Activated CD4-positive, alpha-beta T cell treated with anti-CD3 and anti-CD28 coated beads for 36 hours (primary cell): Measurements from ENCODE around the gene NUCB1. TPM values are rescaled to one million over a fixed set of nuclear protein-coding genes. Genes with fewer than 3 reads are reported as not detected.
A peak's percentile ranks its signal among the peaks of the same experiment; 100 is the strongest.

Experiments used
- ATAC-seq: fragments of 200-7000 bp; cut with Tn5 transposase; one replicate; pipeline ENCODE4 v1.10.0; 2021; ENCODE audit warnings: mild to moderate bottlenecking, moderate library complexity
- CTCF ChIA-PET: fragments of 350-600 bp; sonication (Branson Sonifier 250); formaldehyde crosslinking; loops from one replicate; lab custom pipeline; 2021; ENCODE audit warnings: antibody characterized with exemption; lab: Charles Lee
- POLR2A ChIA-PET: fragments of 350-600 bp; sonication (Branson Sonifier 250); formaldehyde crosslinking; loops from one replicate; lab custom pipeline; 2021; ENCODE audit warnings: antibody characterized with exemption, inconsistent platforms; lab: Charles Lee
- DNase-seq: peaks from one replicate; pipeline ENCODE4 v3.0.0-alpha.2; 2020
- H3K27ac Mint-ChIP-seq: one replicate; pipeline ENCODE4 v1.8.0; 2021; ENCODE audit warnings: mixed read lengths
- H3K27me3 Mint-ChIP-seq: one replicate; pipeline ENCODE4 v1.8.0; 2021; ENCODE audit warnings: mixed read lengths
- H3K36me3 Mint-ChIP-seq: one replicate; pipeline ENCODE4 v1.8.0; 2021; ENCODE audit warnings: low read depth, mixed read lengths
- H3K4me1 Mint-ChIP-seq: one replicate; pipeline ENCODE4 v1.8.0; 2021; ENCODE audit warnings: mixed read lengths
- H3K4me3 Mint-ChIP-seq: one replicate; pipeline ENCODE4 v1.8.0; 2021; ENCODE audit warnings: mild to moderate bottlenecking, moderate library complexity, mixed read lengths
- H3K9me3 Mint-ChIP-seq: one replicate; pipeline ENCODE4 v1.8.0; 2021; ENCODE audit warnings: low read depth, mixed read lengths
- intact Hi-C, 2 experiments: fragments of 100-400 bp; cut with DNase I in 1 of 2; cut with micrococcal nuclease in 1 of 2; formaldehyde crosslinking; loops; one replicate each; pipeline versions ENCODE4 v1.14.2 to v1.15.1; 2022 to 2024; cut with DNase I, micrococcal nuclease
- total RNA-seq, 2 experiments: library from RNA; stranded (reverse); gene quantifications; one replicate each; pipeline ENCODE4 v1.2.3, GENCODE V29; 2021

The NUCB1 gene
- total RNA-seq, 2 experiments from 2014 or later = 115 to 118 TPM

DNA sequence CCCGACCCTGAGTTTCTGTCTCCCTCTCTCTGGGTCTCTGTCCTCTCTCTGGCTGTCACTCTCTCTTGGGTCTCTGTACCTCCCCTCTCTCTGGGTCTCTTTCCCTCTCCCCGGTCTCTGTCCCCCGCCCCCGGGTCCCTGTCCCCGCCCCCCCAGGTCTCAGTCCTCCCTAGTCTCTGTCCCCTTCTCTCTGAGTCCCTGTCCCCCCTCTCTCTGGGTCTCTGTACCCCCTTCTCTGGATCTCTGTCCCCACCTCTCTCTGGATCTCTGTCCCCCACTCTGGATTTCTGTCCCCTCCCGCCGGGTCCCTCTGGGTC lies 62.7 kb downstream of the NUCB1 start:
- ATAC-seq = no peak
- Mint-ChIP-seq H3K9me3 (peaks cover 3% of the 10 kb centered on the region), H3K4me3 (peak overlapping the region; percentile 86), H3K36me3 (peaks cover 52% of the 10 kb centered on the region), H3K27me3 (no peaks in the 10 kb centered on the region), H3K4me1 (peaks cover 61% of the 10 kb centered on the region), H3K27ac (peak overlapping the region; percentile 90)
- ChIA-PET CTCF (no interaction called here), POLR2A (interaction anchor here (1.0 kb wide), 1 partner anchor 8 kb away, joined by 4 read pairs; no protein-coding TSS in a partner anchor)
- intact Hi-C loops = loop anchor here in 1 of 2 experiments (10.0 kb wide), 2 partner anchors 328 to 468 kb away; partner anchors contain the start of gene DBP
- peak; percentile 37 for DNase-seq

DNA sequence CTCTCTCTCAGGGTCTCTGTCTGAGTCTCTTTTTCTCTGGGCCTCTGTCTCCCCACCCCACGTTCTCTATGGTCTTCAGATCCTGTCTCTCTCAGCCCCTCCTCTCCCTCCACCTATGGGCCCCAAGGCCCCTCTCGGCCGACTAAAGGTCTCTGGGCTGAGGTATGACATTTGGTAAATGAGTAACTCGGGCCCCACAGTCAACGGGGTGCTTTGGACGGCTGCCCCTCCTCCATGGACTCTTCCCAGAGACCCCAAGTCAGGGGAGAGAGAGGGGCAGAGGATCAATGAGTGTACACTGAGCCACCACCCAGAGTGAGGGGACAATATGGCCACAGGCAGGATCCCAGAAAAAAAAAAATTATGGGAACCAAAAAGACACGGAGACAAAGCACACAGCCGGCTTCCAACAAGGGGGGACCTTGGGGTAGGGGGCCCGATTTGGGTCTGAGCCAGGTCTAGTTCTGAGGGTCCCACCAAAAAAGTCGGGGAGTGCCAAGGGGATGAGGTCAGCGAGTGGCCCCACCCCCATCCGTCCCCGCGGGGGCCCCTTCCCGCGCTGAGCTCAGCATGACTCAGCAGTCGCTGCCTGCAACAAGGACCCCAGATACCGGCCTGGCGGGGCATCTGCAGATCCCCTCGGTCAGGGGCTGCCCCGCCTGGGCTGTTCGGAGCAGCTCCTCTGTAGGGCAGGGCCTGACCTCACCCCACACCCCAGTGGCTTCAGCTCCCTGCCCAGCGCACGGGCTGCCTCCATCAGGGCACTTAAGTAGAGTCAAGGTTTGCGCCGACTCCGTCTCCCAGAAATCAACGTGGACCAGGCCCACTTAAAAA lies 63.5 kb downstream of the NUCB1 start:
- peak overlapping the region; percentile 90 for H3K27ac Mint-ChIP-seq
- peaks cover 3% of the 10 kb centered on the region for H3K9me3 Mint-ChIP-seq
- H3K27me3 Mint-ChIP-seq = no peaks in the 10 kb centered on the region
- peaks cover 60% of the 10 kb centered on the region for H3K4me1 Mint-ChIP-seq
- ATAC-seq (peak; percentile 17), DNase-seq (peak; percentile 87)
- ChIA-PET CTCF (interaction anchor here (0.6 to 1.1 kb wide), 3 partner anchors 9 to 121 kb away, joined by 3 to 6 read pairs (median 4); partner anchors contain the start of genes BAX, GYS1 and RUVBL2), POLR2A (interaction anchor here (0.7 to 1.1 kb wide), 3 partner anchors 9 to 52 kb away, joined by 4 to 12 read pairs (median 10); partner anchors contain the start of genes BAX, GYS1 and RUVBL2)
- H3K4me3 Mint-ChIP-seq = peak overlapping the region; percentile 86
- intact Hi-C loops = loop anchor here (2.0 to 10.0 kb wide), 7 partner anchors 29 to 469 kb away; partner anchors contain the start of genes DBP (in 1 of the 2), DHDH (in 1 of the 2), GYS1 (in 1 of the 2) and HSD17B14 (in 1 of the 2)
- H3K36me3 Mint-ChIP-seq = peaks cover 51% of the 10 kb centered on the region

DNA sequence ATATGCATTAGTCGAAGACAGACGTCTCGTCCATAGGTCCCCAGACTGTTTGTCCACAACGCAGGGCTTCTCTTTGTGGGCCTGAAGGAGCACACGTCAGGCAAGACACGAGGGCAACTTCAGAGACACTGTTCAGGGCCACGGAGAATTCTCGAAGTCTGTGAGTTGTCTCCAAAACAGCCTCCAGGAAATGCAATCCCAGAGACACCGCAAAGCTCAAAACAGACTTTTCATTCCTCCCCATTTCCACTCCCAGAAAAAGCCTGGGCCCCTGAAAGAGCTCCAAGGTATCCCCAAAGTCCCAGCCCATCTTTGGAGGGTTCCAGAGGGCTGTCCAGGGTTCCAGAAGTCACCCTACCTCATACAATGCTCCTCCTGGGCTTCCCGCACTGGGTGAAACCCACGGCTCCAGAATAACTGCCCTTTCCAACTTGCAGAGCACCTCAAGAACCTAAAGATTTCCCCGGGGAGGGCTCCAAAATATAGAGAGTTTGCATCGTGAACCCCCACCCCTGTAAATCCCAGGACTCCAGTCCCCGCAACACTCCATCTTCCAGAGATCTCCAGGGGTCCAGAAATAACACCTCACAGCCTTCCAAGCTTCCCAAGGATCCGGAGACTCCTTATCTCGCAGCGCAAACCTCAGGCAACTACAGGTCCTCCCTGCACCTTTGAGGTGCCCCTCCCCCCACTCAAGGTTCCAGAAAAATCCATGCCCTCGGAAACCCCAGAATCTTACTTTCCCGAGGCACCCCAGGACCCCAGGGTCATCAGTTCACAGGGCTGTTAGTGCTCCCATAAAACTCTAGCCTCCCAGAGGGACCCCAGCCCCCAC lies 64.3 kb downstream of the NUCB1 start:
- Mint-ChIP-seq H3K4me3 (peak overlapping the region; percentile 86), H3K4me1 (peaks cover 57% of the 10 kb centered on the region), H3K9me3 (peaks cover 3% of the 10 kb centered on the region), H3K27ac (peak overlapping the region; percentile 90), H3K27me3 (no peaks in the 10 kb centered on the region), H3K36me3 (peaks cover 50% of the 10 kb centered on the region)
- ChIA-PET CTCF (interaction anchor here (0.7 to 2.0 kb wide), 4 partner anchors 9 to 153 kb away, joined by 3 to 11 read pairs (median 5); partner anchors contain the start of genes BAX, BCAT2, GYS1 and RUVBL2), POLR2A (interaction anchor here (0.6 to 1.1 kb wide), 4 partner anchors 10 to 53 kb away, joined by 4 to 12 read pairs (median 7); partner anchors contain the start of genes BAX, GYS1 and RUVBL2)
- DNase-seq (no peak), ATAC-seq (no peak)
- intact Hi-C loops = loop anchor here (1.0 to 10.0 kb wide), 16 partner anchors 10 to 495 kb away; partner anchors contain the start of genes DBP (in 2 of the 2), DHDH (in 2 of the 2), GYS1 (in 2 of the 2) and NUCB1 (in 2 of the 2)

DNA sequence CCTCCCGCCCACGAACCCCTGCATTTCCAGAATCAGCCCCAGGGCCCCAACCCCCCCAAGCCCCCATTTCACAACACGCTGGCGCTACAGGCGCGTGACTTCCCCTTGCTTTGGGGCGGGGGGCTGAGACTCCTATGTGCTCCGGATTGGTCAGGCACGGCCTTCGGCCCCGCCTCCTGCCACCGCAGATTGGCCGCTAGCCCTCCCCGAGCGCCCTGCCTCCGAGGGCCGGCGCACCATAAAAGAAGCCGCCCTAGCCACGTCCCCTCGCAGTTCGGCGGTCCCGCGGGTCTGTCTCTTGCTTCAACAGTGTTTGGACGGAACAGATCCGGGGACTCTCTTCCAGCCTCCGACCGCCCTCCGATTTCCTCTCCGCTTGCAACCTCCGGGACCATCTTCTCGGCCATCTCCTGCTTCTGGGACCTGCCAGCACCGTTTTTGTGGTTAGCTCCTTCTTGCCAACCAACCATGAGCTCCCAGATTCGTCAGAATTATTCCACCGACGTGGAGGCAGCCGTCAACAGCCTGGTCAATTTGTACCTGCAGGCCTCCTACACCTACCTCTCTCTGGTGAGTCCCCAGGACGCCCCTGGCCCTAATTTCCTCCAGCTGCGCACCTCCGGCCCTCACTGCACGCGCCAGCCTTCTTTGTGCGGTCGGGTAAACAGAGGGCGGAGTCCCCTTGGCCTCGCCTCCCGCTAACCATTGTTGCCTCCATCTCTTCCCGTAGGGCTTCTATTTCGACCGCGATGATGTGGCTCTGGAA lies 65.1 kb downstream of the NUCB1 start, which contains the start of gene FTL:
TSS of gene FTL (plus strand) at position 270 of the 766 bp plus-strand sequence. CDS start at position 469, 199 bp downstream.
- ChIA-PET POLR2A (interaction anchor here (0.6 kb wide), 1 partner anchor 36 kb away, joined by 4 read pairs; no protein-coding TSS in a partner anchor), CTCF (interaction anchor here (0.7 to 2.4 kb wide), 4 partner anchors 10 to 154 kb away, joined by 3 to 12 read pairs (median 8); partner anchors contain the start of genes BAX, BCAT2, GYS1 and RUVBL2)
- peaks cover 3% of the 10 kb centered on the region for H3K9me3 Mint-ChIP-seq
- intact Hi-C loops = loop anchor here (1.0 to 10.0 kb wide), 16 partner anchors 11 to 496 kb away; partner anchors contain the start of genes DBP (in 2 of the 2), DHDH (in 2 of the 2), GYS1 (in 2 of the 2) and NUCB1 (in 2 of the 2)
- H3K27ac Mint-ChIP-seq = peak within 1 kb of the TSS; percentile 90
- no peaks in the 10 kb centered on the region for H3K27me3 Mint-ChIP-seq
- ATAC-seq (peak; percentile 79), DNase-seq (peak; percentile 95)
- H3K36me3 Mint-ChIP-seq = peaks cover 55% of the 10 kb centered on the region
- peak within 1 kb of the TSS; percentile 86 for H3K4me3 Mint-ChIP-seq
- H3K4me1 Mint-ChIP-seq = peaks cover 53% of the 10 kb centered on the region

GRCh38 chr19:48965806-48966540 lies 65.9 kb downstream of the NUCB1 start:
- H3K27ac Mint-ChIP-seq = peak overlapping the region; percentile 90
- CTCF ChIA-PET = interaction anchor here (0.6 to 2.4 kb wide), 6 partner anchors 13 to 121 kb away, joined by 3 to 12 read pairs (median 4); partner anchors contain the start of genes GYS1 and RUVBL2
- ATAC-seq = peak; percentile 54
- H3K36me3 Mint-ChIP-seq = peaks cover 55% of the 10 kb centered on the region
- H3K9me3 Mint-ChIP-seq = peaks cover 3% of the 10 kb centered on the region
- no peaks in the 10 kb centered on the region for H3K27me3 Mint-ChIP-seq
- peak overlapping the region; percentile 86 for H3K4me3 Mint-ChIP-seq
- H3K4me1 Mint-ChIP-seq = peaks cover 52% of the 10 kb centered on the region
- peak; percentile 95 for DNase-seq
- POLR2A ChIA-PET = interaction anchor here (0.8 kb wide), 1 partner anchor 12 kb away, joined by 4 read pairs; the partner anchor contains the start of gene BAX
- intact Hi-C loops = loop anchor here (1.0 to 10.0 kb wide), 16 partner anchors 12 to 497 kb away; partner anchors contain the start of genes DBP (in 2 of the 2), DHDH (in 2 of the 2), GYS1 (in 2 of the 2) and NUCB1 (in 2 of the 2)

GRCh38 chr19:48966541-48967345 lies 66.6 kb downstream of the NUCB1 start:
- DNase-seq = no peak
- POLR2A ChIA-PET = interaction anchor here (0.8 to 1.0 kb wide), 2 partner anchors 13 to 66 kb away, joined by 4 to 5 read pairs; partner anchors contain the start of genes BAX and NUCB1
- CTCF ChIA-PET = interaction anchor here (0.6 to 2.4 kb wide), 9 partner anchors 12 to 157 kb away, joined by 3 to 12 read pairs (median 4); partner anchors contain the start of genes GYS1 and RUVBL2
- intact Hi-C loops = loop anchor here (5.0 to 10.0 kb wide), 4 partner anchors 34 to 472 kb away; partner anchors contain the start of genes DBP (in 2 of the 2) and DHDH (in 1 of the 2)
- Mint-ChIP-seq H3K27me3 (no peaks in the 10 kb centered on the region), H3K9me3 (peaks cover 3% of the 10 kb centered on the region), H3K4me3 (peak overlapping the region; percentile 86), H3K27ac (peak overlapping the region; percentile 90), H3K4me1 (peaks cover 49% of the 10 kb centered on the region), H3K36me3 (peaks cover 51% of the 10 kb centered on the region)
- ATAC-seq = no peak

DNA sequence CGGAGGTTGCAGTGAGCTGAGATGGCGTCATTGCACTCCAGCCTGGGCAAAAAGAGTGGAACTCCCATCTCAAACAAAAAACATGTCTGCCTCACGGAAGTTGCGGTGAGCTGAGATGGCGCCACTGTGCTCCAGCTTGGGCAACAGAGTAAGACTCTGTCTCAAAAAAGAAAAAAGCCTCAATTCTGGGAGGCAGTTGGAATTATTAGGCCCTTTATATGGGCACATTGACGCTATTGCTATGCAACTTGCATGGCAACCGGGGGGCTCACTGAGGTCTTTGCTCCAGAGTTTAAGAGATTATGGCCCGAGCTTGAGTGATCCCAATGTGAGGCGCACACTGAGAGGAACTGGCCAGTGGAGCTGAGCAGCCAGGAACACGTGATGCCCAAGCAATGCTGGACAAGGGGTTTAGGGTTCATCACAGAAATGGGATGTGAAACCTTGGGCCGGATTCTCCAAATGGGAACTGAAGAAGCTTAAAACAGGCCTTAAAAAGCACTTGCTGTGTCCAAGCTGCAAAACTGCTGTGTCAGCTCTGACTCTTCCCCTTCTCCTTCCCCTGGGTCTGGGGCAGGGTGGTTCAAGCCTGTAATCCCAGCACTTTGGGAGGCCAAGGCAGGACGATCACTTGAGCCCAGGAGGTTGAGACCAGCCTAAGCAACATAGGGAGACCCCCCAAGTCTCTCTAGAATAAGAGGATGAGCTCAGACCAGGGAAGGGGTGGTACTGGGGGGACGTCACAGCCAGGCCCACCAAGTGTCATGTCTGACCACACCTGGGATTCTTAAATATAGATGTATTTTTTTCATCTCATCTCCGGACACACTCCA lies 67.5 kb downstream of the NUCB1 start:
- DNase-seq = no peak
- no peak for ATAC-seq
- intact Hi-C loops = loop anchor here (5.0 to 10.0 kb wide), 4 partner anchors 35 to 473 kb away; partner anchors contain the start of genes DBP (in 2 of the 2) and DHDH (in 1 of the 2)
- peak overlapping the region; percentile 86 for H3K4me3 Mint-ChIP-seq
- peaks cover 3% of the 10 kb centered on the region for H3K9me3 Mint-ChIP-seq
- H3K27me3 Mint-ChIP-seq = no peaks in the 10 kb centered on the region
- CTCF ChIA-PET = interaction anchor here (0.6 to 2.4 kb wide), 7 partner anchors 16 to 158 kb away, joined by 3 to 12 read pairs (median 3); partner anchors contain the start of genes GYS1 and RUVBL2
- H3K4me1 Mint-ChIP-seq = peaks cover 41% of the 10 kb centered on the region
- POLR2A ChIA-PET = interaction anchor here (0.6 to 1.2 kb wide), 3 partner anchors 8 to 172 kb away, joined by 3 to 7 read pairs (median 5); partner anchors contain the start of gene NUCB1
- no peak overlapping the region for H3K27ac Mint-ChIP-seq
- peaks cover 49% of the 10 kb centered on the region for H3K36me3 Mint-ChIP-seq
